ENCODE data around the gene SLCO1A2.

SLCO1A2 gene, protein sequence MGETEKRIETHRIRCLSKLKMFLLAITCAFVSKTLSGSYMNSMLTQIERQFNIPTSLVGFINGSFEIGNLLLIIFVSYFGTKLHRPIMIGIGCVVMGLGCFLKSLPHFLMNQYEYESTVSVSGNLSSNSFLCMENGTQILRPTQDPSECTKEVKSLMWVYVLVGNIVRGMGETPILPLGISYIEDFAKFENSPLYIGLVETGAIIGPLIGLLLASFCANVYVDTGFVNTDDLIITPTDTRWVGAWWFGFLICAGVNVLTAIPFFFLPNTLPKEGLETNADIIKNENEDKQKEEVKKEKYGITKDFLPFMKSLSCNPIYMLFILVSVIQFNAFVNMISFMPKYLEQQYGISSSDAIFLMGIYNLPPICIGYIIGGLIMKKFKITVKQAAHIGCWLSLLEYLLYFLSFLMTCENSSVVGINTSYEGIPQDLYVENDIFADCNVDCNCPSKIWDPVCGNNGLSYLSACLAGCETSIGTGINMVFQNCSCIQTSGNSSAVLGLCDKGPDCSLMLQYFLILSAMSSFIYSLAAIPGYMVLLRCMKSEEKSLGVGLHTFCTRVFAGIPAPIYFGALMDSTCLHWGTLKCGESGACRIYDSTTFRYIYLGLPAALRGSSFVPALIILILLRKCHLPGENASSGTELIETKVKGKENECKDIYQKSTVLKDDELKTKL

DNA sequence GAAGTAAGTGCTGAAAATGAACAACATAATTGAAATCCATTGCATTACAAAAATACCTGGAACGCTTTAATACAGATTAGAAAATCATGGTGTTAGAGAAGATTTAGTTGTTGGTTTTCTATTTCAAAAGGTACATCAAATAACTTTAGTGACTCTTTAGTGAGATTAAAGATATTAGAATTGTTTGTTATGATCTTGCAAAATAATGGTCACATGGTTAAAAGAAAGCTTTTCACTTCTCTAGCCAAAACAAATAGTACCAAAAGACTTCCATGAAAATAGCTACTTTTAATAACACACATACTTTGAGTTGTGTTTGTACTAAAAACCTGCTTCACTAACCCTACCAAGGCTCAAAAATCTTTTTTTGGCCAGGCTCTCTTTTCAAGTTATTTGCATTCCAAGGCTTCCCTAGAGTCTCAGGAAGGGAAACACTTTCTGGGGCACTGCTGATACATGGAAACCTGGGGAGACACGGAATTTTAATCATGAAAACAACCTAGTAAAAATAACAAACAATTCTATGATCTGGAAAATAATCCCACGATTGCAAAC, at the start of gene SLCO1A2:
Gene SLCO1A2 (minus strand): TSS at position 147 of the 555 bp plus-strand sequence. CDS start 270 bp downstream, outside the sequence.
- TF ChIP-seq, protein P1, sequence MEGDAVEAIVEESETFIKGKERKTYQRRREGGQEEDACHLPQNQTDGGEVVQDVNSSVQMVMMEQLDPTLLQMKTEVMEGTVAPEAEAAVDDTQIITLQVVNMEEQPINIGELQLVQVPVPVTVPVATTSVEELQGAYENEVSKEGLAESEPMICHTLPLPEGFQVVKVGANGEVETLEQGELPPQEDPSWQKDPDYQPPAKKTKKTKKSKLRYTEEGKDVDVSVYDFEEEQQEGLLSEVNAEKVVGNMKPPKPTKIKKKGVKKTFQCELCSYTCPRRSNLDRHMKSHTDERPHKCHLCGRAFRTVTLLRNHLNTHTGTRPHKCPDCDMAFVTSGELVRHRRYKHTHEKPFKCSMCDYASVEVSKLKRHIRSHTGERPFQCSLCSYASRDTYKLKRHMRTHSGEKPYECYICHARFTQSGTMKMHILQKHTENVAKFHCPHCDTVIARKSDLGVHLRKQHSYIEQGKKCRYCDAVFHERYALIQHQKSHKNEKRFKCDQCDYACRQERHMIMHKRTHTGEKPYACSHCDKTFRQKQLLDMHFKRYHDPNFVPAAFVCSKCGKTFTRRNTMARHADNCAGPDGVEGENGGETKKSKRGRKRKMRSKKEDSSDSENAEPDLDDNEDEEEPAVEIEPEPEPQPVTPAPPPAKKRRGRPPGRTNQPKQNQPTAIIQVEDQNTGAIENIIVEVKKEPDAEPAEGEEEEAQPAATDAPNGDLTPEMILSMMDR (IDR thresholded peaks at IDR 0.05) = no peak

DNA sequence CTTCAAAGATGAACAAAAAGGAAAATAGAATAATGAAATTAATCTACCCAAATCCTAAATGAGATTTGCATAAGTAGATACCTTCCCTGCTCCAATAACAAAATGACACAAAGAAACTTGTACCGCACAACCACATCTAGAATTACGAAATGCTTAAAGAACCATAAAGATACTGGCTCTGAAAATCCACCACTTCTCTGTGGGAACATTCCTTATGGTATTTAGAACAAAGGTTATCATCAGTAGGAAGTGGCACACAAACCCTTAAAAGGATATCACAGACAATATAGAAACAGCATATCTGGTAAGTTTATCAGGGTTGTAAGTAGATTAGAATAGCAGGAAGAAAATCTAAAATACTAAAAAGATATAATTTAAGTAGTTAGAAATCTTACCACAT, 49.5 kb upstream of the SLCO1A2 start:
- TF ChIP-seq, protein P1 (IDR thresholded peaks at IDR 0.05) = no peak

DNA sequence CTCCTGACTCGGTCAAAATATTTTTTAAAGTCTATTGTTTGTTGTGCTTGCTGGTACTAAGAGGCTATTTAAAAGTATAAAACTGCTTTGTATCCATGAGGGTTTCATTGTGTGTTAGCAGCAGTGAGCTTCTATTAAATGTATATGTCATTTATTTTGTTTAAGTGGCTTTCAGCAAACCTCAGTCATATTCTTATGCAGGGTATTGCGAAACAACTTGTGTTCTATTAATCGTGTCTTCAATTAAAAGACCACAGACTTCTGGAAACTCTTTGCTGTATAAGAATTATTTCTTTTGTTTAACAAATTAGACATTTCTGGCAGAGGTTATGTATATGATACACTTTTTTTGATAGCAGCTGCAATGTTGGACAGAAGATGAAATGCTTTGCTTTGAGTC, 44.5 kb upstream of the SLCO1A2 start:
- TF ChIP-seq, protein P1 (IDR thresholded peaks at IDR 0.05) = no peak

DNA sequence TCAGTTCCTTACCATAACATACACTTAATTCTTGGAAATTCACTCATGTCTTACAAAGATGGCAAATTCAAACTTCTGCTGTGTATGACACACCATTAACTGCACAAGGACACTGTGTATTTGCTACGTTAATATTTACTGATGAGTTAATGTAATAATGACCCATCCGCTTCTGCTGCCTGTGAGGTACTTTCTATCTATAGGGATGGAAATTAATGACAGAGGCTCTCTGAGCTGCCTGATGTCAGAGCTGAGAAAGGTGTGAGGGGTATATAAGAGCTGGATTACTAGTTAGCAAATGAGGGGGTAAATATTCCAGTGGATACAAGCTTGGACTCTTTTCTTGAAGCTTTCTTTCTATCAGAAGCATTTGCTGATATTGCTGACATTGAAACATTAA, 37.9 kb upstream of the SLCO1A2 start, which contains the start of gene IAPP:
Gene IAPP (plus strand): TSS at position 301 of the 400 bp plus-strand sequence. CDS start 450 bp downstream, outside the sequence.
- TF ChIP-seq, protein P1 (IDR thresholded peaks at IDR 0.05) = no peak

DNA sequence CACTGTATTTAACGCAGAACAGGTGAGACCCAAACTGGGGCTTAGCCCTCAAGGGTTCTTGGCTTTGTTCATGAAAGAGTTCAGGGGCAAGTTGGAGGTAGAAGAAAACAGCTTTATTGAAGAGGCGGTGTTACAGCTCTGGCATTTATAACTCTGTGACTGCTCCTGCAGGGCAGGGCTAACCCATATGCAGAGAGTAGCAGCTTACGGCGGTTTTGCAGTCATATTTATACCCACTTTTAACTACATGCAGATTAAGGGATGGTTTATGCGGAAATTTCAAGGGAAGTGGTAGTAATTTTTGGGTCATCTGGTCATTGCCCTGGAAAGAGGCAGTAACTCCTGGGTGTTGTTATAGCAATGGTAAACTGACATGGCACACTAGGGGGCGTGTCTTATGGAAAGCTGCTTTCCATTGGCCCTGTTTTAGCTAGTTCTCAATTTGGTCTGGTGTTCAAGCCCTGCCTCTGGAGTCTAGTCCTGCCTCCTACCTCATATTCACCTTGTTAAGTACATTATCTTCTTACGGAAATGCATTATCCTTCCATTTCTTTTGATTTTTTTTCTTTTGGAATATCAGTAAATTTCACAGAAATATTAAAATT, 36.2 kb upstream of the SLCO1A2 start:
- TF ChIP-seq, protein P1 (IDR thresholded peaks at IDR 0.05) = no peak

DNA sequence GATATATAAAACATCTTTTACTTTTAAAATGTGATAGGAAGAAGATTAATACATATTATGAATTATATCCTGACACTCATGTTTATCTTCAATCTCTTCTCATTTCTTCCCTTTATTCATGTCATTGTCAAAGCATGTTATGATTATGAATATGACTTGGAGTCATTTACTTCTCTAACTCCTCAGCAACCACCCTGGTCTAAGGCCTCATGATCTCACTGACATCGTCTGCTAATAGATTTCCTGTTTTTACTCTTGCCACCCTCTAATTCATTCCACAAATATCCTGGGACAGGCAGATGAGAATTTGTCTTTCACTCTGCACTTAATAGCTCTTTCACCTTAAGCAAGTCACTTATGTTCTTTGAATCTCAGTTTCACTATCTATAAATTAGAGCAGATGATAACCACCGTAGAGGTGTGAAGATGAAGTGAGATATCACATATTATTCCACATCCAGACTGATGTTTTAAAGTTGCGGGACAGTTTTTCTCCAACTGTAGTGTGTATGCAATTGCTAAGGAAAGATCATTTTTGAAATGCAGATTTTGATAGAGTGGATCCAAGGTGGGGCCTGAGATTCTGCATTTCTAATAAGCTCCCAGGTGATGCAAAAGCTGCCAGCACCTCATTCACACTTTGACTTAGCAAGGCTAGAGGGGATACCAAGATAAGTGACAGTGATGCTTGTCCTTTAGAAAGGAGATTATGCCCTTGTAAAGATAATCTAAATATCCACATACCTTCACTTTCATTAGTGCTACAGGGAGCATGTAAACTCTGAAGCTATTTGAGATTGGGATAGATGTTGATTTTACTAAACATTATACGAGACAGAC, 34.6 kb upstream of the SLCO1A2 start:
- TF ChIP-seq, protein P1 (IDR thresholded peaks at IDR 0.05) = no peak

All from LNCAP (cell line).